ENCODE data around the gene UTP14A. TPM values are rescaled to one million over a fixed set of nuclear protein-coding genes. Genes with fewer than 3 reads are reported as not detected.

The UTP14A gene
- total and polyA plus RNA-seq, 2 of the 13 experiments (the other 11 are each of a cell fraction or from before 2014, with no cell fraction given), result 7.4 to 19.0 TPM

DNA sequence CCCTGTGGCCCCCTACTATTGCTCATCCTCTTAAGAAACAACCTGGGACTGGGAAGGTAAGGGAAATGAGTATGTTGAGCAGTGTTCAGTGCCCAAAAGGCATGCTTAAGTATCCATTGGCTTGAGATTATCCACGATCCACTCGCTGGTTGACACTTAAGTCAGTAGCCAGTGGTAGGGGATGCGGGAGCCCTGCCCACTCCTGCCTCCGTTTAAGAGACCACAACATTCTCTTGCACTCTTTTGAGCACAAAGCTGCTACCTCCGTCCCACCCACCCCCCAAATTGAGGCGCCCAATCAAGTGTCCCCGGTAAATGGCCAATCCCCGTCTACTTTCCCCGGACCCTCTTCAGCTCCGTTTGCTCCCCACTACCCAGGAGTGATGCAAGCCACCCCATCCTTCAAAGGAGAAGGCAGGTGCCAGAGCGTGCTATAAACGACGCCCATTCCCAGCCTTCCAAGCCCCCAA lies 25.0 kb downstream of the UTP14A start (continued):
- TF ChIP-seq, protein P1, sequence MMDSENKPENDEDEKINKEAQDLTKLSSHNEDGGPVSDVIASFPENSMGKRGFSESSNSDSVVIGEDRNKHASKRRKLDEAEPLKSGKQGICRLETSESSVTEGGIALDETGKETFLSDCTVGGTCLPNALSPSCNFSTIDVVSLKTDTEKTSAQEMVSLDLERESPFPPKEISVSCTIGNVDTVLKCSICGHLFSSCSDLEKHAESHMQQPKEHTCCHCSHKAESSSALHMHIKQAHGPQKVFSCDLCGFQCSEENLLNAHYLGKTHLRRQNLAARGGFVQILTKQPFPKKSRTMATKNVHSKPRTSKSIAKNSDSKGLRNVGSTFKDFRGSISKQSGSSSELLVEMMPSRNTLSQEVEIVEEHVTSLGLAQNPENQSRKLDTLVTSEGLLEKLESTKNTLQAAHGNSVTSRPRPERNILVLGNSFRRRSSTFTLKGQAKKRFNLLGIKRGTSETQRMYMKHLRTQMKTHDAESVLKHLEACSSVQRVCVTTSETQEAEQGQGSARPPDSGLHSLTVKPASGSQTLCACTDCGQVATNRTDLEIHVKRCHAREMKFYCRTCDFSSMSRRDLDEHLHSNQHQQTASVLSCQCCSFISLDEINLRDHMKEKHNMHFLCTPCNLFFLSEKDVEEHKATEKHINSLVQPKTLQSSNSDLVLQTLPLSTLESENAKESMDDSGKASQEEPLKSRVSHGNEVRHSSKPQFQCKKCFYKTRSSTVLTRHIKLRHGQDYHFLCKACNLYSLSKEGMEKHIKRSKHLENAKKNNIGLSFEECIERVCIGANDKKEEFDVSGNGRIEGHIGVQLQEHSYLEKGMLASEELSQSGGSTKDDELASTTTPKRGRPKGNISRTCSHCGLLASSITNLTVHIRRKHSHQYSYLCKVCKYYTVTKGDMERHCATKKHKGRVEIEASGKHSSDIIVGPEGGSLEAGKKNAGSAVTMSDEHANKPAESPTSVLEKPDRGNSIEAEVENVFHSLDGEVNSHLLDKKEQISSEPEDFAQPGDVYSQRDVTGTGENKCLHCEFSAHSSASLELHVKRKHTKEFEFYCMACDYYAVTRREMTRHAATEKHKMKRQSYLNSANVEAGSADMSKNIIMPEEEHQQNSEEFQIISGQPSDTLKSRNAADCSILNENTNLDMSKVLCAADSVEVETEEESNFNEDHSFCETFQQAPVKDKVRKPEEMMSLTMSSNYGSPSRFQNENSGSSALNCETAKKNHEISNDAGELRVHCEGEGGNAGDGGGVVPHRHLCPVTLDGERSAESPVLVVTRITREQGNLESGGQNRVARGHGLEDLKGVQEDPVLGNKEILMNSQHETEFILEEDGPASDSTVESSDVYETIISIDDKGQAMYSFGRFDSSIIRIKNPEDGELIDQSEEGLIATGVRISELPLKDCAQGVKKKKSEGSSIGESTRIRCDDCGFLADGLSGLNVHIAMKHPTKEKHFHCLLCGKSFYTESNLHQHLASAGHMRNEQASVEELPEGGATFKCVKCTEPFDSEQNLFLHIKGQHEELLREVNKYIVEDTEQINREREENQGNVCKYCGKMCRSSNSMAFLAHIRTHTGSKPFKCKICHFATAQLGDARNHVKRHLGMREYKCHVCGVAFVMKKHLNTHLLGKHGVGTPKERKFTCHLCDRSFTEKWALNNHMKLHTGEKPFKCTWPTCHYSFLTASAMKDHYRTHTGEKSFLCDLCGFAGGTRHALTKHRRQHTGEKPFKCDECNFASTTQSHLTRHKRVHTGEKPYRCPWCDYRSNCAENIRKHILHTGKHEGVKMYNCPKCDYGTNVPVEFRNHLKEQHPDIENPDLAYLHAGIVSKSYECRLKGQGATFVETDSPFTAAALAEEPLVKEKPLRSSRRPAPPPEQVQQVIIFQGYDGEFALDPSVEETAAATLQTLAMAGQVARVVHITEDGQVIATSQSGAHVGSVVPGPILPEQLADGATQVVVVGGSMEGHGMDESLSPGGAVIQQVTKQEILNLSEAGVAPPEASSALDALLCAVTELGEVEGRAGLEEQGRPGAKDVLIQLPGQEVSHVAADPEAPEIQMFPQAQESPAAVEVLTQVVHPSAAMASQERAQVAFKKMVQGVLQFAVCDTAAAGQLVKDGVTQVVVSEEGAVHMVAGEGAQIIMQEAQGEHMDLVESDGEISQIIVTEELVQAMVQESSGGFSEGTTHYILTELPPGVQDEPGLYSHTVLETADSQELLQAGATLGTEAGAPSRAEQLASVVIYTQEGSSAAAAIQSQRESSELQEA (CRISPR knock-in tag; IDR thresholded peaks at IDR 0.05; ENCODE audit: not compliant biosample characterization), result no peak
- TF ChIP-seq SRSF1 (optimal IDR thresholded peaks at IDR 0.05; ENCODE audit: low read depth, low read length), result no peak
- TF ChIP-seq ZNF749 (CRISPR knock-in tag; IDR thresholded peaks at IDR 0.05; ENCODE audit: borderline replicate concordance), result no peak
- TF ChIP-seq, protein P2, sequence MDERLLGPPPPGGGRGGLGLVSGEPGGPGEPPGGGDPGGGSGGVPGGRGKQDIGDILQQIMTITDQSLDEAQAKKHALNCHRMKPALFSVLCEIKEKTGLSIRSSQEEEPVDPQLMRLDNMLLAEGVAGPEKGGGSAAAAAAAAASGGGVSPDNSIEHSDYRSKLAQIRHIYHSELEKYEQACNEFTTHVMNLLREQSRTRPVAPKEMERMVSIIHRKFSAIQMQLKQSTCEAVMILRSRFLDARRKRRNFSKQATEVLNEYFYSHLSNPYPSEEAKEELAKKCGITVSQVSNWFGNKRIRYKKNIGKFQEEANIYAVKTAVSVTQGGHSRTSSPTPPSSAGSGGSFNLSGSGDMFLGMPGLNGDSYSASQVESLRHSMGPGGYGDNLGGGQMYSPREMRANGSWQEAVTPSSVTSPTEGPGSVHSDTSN (CRISPR knock-in tag; IDR thresholded peaks at IDR 0.05), result no peak
- TF ChIP-seq MTA1 (CRISPR knock-in tag; IDR thresholded peaks at IDR 0.05; ENCODE audit: borderline replicate concordance), result no peak
- TF ChIP-seq PHF8 (CRISPR knock-in tag; IDR thresholded peaks at IDR 0.05), result no peak
- no peak for TF ChIP-seq GATA4 (IDR thresholded peaks at IDR 0.05; ENCODE audit: borderline replicate concordance, low read depth)
- TF ChIP-seq TMF1 (CRISPR knock-in tag; IDR thresholded peaks at IDR 0.05; ENCODE audit: low read depth), result no peak
- TF ChIP-seq, protein P3, sequence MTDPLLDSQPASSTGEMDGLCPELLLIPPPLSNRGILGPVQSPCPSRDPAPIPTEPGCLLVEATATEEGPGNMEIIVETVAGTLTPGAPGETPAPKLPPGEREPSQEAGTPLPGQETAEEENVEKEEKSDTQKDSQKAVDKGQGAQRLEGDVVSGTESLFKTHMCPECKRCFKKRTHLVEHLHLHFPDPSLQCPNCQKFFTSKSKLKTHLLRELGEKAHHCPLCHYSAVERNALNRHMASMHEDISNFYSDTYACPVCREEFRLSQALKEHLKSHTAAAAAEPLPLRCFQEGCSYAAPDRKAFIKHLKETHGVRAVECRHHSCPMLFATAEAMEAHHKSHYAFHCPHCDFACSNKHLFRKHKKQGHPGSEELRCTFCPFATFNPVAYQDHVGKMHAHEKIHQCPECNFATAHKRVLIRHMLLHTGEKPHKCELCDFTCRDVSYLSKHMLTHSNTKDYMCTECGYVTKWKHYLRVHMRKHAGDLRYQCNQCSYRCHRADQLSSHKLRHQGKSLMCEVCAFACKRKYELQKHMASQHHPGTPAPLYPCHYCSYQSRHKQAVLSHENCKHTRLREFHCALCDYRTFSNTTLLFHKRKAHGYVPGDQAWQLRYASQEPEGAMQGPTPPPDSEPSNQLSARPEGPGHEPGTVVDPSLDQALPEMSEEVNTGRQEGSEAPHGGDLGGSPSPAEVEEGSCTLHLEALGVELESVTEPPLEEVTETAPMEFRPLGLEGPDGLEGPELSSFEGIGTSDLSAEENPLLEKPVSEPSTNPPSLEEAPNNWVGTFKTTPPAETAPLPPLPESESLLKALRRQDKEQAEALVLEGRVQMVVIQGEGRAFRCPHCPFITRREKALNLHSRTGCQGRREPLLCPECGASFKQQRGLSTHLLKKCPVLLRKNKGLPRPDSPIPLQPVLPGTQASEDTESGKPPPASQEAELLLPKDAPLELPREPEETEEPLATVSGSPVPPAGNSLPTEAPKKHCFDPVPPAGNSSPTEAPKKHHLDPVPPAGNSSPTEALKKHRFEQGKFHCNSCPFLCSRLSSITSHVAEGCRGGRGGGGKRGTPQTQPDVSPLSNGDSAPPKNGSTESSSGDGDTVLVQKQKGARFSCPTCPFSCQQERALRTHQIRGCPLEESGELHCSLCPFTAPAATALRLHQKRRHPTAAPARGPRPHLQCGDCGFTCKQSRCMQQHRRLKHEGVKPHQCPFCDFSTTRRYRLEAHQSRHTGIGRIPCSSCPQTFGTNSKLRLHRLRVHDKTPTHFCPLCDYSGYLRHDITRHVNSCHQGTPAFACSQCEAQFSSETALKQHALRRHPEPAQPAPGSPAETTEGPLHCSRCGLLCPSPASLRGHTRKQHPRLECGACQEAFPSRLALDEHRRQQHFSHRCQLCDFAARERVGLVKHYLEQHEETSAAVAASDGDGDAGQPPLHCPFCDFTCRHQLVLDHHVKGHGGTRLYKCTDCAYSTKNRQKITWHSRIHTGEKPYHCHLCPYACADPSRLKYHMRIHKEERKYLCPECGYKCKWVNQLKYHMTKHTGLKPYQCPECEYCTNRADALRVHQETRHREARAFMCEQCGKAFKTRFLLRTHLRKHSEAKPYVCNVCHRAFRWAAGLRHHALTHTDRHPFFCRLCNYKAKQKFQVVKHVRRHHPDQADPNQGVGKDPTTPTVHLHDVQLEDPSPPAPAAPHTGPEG (CRISPR knock-in tag; IDR thresholded peaks at IDR 0.05), result no peak

Data from HepG2 (cell line).